WI38 (cell line): Measurements from ENCODE around the gene MMP28.

Source experiments
- H3K4me3 ChIP-seq: 2 replicates; pipeline ENCODE4 v1.5.1; 2011; ENCODE audit warnings: low read depth, mild to moderate bottlenecking, control low read depth, low read length
- TF ChIP-seq, protein P1 (sequence below): IDR thresholded peaks from 2 replicates; pipeline ENCODE4 v1.5.1; 2012; ENCODE audit warnings: low read depth, mild to moderate bottlenecking, control low read depth, low read length

Gene MMP28

GRCh38 chr17:35728551-35728950 is 66.9 kb downstream of the MMP28 start:
- H3K4me3 ChIP-seq = no peak overlapping the region
- TF ChIP-seq, protein P1, sequence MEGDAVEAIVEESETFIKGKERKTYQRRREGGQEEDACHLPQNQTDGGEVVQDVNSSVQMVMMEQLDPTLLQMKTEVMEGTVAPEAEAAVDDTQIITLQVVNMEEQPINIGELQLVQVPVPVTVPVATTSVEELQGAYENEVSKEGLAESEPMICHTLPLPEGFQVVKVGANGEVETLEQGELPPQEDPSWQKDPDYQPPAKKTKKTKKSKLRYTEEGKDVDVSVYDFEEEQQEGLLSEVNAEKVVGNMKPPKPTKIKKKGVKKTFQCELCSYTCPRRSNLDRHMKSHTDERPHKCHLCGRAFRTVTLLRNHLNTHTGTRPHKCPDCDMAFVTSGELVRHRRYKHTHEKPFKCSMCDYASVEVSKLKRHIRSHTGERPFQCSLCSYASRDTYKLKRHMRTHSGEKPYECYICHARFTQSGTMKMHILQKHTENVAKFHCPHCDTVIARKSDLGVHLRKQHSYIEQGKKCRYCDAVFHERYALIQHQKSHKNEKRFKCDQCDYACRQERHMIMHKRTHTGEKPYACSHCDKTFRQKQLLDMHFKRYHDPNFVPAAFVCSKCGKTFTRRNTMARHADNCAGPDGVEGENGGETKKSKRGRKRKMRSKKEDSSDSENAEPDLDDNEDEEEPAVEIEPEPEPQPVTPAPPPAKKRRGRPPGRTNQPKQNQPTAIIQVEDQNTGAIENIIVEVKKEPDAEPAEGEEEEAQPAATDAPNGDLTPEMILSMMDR = no peak

- TF ChIP-seq, protein P1 = no peak
- H3K4me3 ChIP-seq = no peak overlapping the region
Observed at GRCh38 chr17:35727635-35728034, 67.8 kb downstream of the MMP28 start.

DNA sequence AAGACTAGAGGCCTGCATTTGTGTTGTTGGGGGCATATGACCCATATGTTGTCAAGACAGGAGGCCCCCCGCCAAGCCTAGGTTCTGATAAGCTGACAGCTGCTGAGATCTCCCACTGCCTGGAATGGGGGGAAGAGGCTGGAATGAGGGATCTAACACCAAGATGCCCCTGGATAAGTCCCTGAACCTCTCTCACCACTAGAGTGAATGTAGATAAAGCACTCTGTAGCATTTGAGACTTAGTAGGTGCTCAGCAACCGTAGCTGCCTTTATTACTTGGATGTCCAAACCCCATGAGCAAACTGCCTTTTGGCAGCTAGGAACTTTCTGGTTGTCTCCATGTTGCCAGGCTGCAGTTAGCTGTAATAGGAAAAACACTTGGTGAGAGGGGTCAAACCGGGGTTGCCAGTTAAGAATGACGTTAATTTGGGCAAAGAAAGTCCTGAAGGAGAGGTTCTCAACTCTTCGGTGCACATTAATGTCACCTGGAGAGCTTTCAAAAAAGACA is 68.4 kb downstream of the MMP28 start:
- TF ChIP-seq, protein P1 = no peak

DNA sequence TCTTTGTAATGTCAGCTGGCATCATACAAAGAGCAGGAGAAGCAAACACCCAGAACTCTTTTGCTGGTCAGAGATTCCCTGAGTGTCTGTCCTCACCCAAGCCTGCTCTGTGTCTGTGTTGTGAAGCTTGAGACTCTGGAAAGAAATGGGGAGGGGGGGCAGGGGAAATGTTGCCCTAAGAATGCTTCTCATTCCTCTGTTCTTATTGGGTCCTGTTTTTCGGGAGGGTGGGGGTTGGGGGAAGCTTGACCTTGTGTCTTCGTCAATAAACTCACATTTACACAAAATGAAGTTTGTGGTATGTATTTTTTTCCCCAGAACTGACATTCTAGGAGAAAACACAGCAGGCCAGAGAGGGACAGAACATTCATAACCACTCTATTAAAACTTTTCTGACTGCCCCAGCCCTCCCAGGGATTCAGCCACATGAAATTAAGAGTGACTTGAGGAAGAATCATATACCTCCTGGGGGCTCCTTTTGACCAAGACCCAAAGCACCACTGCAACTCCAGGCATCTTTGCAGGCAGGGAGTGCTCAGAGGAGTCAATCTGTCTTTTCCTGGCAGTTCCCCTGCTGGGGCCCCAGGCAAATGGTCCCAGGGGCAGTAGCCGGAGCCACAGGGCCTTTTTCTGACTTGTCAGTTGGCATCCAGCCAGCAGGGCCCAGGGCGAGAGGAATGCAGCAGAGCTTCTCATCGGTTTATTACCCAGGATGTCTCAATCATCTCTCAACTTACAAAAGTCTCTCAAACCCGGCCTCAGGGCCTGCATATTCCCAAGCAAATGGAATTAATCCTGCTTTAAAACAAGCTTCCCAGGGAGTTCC is 69.1 kb downstream of the MMP28 start:
- no peak overlapping the region for H3K4me3 ChIP-seq
- TF ChIP-seq, protein P1 = no peak

More for the DNA sequence above, 68.4 kb downstream of the MMP28 start:
- no peak overlapping the region for H3K4me3 ChIP-seq

- TF ChIP-seq, protein P1 = no peak
- no peak overlapping the region for H3K4me3 ChIP-seq
Observed at GRCh38 chr17:35725802-35726126, 69.7 kb downstream of the MMP28 start.

DNA sequence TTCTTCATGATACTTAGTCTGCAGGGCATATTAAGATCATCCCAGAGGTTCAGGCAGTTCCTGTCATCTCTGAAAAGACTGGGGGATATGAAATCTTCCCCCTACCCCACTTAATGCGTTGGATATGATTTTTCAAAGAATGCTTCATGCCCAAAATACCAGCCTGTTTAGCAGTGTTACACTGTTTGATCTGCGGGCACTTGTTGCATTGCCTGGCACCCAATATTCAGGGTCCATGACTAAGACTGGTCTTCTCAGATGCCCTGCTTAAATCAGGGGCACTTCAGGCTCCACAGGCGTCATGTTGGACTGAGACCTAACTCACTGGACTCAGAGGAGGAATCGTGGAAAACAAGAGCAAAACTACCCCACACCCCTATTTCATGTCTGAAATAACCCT is 70.4 kb downstream of the MMP28 start:
- H3K4me3 ChIP-seq = no peak overlapping the region
- TF ChIP-seq, protein P1 = no peak

GRCh38 chr17:35723735-35724134 is 71.7 kb downstream of the MMP28 start:
- TF ChIP-seq, protein P1 = no peak
- no peak overlapping the region for H3K4me3 ChIP-seq
